Muscle layer of colon (tissue), 2 donors: Measurements from ENCODE around the gene DRP2.
"Not testable (repeated sequence)": the region's sequence is repeated elsewhere in the genome, so short reads cannot be mapped to it uniquely, and the experiment has no call there.

Source experiments
- H3K27ac ChIP-seq: one replicate; pipeline ENCODE4 v1.7.0; 2013; ENCODE audit warnings: low read depth, mild to moderate bottlenecking, low read length, moderate library complexity
- H3K27me3 ChIP-seq, 2 donors: one replicate each; pipeline ENCODE4 v1.7.0; 2013; ENCODE audit warnings: low read length in 2 of 2, mild to moderate bottlenecking in 2 of 2; ENCODE audit not compliant: insufficient read depth in 2 of 2, control insufficient read depth in 1 of 2
- H3K36me3 ChIP-seq: one replicate; pipeline ENCODE4 v1.7.0; 2013; ENCODE audit warnings: mild to moderate bottlenecking, low read length; ENCODE audit not compliant: insufficient read depth
- H3K4me1 ChIP-seq: one replicate; pipeline ENCODE4 v1.7.0; 2013; ENCODE audit warnings: mild to moderate bottlenecking, low read length; ENCODE audit not compliant: insufficient read depth
- H3K4me3 ChIP-seq, 2 donors: one replicate each; pipeline ENCODE4 v1.7.0; 2013; ENCODE audit warnings: low read length in 2 of 2, low read depth in 1 of 2, mild to moderate bottlenecking in 1 of 2, moderate library complexity in 1 of 2
- H3K9ac ChIP-seq: one replicate; pipeline ENCODE4 v1.7.0; 2013; ENCODE audit warnings: low read length
- H3K9me3 ChIP-seq: one replicate; pipeline ENCODE4 v1.7.0; 2013; ENCODE audit warnings: mild to moderate bottlenecking, low read length
- donor health status: abdominal sarcoma.
- donor health status: Adenocarcinoma of cecum.

Gene DRP2, protein sequence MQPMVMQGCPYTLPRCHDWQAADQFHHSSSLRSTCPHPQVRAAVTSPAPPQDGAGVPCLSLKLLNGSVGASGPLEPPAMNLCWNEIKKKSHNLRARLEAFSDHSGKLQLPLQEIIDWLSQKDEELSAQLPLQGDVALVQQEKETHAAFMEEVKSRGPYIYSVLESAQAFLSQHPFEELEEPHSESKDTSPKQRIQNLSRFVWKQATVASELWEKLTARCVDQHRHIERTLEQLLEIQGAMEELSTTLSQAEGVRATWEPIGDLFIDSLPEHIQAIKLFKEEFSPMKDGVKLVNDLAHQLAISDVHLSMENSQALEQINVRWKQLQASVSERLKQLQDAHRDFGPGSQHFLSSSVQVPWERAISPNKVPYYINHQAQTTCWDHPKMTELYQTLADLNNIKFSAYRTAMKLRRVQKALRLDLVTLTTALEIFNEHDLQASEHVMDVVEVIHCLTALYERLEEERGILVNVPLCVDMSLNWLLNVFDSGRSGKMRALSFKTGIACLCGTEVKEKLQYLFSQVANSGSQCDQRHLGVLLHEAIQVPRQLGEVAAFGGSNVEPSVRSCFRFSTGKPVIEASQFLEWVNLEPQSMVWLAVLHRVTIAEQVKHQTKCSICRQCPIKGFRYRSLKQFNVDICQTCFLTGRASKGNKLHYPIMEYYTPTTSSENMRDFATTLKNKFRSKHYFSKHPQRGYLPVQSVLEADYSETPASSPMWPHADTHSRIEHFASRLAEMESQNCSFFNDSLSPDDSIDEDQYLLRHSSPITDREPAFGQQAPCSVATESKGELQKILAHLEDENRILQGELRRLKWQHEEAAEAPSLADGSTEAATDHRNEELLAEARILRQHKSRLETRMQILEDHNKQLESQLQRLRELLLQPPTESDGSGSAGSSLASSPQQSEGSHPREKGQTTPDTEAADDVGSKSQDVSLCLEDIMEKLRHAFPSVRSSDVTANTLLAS

DNA sequence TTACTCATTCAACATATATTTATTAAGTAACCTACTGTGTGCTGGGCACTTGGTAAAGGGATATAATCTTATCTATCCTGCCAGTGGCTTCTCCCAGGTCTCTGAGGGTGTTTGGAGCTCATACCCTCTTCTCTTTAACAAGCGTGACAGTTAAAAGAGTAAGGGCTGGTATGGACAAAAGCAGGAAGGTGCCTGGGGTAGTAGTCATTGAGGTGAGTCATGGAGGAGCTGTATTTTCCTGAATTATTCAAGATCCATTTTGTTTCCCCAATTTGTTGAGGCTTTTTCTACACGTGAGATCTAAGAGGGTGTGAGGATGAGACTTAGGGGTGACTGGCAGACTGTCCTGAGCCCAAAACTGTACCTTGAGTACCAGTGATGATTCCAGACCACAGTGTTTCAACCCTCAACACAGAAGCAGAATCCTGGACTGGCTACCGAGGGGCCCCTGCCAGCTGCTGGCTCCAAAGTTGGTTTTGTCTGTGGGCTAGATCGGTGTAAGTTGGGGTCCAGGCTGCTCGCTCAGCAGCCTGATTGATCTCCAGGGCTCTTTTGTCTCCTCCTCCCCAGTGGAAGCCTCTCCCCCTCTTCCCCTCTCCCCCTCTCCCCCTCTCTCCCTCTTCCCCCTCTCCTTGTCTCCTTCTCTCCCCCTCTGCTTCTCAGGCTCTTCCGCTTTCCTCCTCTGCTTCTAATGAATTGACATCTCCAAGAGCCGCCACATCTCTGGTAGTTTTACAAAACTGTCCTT, at the start of gene DRP2:
DRP2 (plus strand) TSS at position 671 of the 748 bp plus-strand sequence. CDS start 11,862 bp downstream, outside the sequence.
- Histone ChIP-seq H3K9me3 (no peaks in the 10 kb centered on the region), H3K27me3 (no peaks in the 10 kb centered on the region), H3K9ac (no peak within 1 kb of the TSS), H3K27ac (no peak within 1 kb of the TSS), H3K4me3 (peak within 1 kb of the TSS in 1 of 2 donors; percentile 42), H3K36me3 (no peaks in the 10 kb centered on the region), H3K4me1 (no peaks in the 10 kb centered on the region)

DNA sequence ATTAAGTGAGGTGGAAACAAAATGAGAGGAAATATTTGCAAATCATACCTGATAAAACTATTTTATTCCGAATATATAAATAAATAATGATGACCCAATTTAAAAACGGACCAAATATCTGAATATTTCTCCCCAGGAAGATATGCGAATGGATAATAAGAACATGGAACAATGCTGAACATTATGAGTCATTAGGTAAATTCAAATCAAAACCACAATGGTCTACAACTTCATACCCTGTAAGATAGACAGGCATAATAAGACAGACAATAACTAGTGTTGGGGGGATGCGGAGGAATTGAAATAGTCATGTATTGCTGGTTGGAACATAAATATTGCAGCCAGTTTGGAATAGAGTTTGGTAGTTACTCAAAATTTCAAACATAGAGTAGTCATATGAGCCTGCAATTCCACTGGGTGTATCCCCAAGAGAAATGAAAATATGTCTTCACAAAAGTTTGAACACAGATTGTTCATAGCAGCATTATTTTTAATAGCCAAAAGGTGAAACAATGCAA, 47.6 kb upstream of the DRP2 start:
- Histone ChIP-seq H3K27ac (no peak overlapping the region), H3K9me3 (no peaks in the 10 kb centered on the region)

DNA sequence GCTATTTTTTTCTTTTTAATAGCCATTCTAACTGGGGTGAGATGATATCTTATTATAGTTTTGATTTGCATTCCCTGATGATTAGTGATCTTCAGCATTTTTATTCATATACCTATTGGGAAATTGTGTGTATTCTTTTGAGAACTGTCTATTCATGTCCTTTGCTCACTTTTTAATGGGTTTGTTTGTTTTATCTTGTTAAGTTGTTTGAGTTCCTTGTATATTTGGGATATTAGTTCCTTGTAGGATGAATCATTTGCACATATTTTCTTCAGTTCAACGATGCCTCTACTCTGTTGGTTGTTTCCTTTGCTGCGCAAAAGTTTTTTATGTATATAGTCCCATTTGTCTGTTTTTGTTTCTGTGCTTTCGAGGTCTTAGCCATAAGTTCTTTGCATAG, 43.1 kb upstream of the DRP2 start:
- H3K36me3 ChIP-seq, result no peaks in the 10 kb centered on the region
- no peak overlapping the region for H3K4me3 ChIP-seq
- no peak overlapping the region for H3K27ac ChIP-seq
- H3K9me3 ChIP-seq, result no peaks in the 10 kb centered on the region
- no peaks in the 10 kb centered on the region for H3K27me3 ChIP-seq
- H3K4me1 ChIP-seq, result no peaks in the 10 kb centered on the region
- no peak overlapping the region for H3K9ac ChIP-seq

More for the DNA sequence above, 47.6 kb upstream of the DRP2 start:
- Histone ChIP-seq H3K36me3 (no peaks in the 10 kb centered on the region), H3K4me1 (no peaks in the 10 kb centered on the region), H3K4me3 (no peak overlapping the region), H3K27me3 (no peaks in the 10 kb centered on the region), H3K9ac (no peak overlapping the region)

DNA sequence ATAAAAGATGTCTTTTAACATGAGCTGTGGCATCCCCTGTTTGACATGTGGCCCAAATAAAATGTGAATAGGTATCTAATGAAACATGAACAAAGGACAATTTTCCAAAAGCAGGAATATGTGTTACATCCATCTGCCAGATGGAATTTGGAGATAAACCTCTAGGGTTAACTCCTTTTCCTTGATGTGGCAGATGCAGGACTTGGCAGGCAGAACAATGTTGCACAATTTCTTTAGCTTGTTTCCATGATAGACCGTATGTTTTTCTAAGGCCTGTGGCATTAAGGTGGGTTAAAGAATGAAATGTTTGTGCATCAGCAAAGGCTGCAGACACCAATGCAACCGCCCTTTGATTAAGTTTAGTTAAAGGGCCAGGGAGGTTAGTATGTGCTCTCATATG, 34.7 kb upstream of the DRP2 start:
- H3K9ac ChIP-seq, H3K36me3 ChIP-seq: not testable (repeated sequence)

DNA sequence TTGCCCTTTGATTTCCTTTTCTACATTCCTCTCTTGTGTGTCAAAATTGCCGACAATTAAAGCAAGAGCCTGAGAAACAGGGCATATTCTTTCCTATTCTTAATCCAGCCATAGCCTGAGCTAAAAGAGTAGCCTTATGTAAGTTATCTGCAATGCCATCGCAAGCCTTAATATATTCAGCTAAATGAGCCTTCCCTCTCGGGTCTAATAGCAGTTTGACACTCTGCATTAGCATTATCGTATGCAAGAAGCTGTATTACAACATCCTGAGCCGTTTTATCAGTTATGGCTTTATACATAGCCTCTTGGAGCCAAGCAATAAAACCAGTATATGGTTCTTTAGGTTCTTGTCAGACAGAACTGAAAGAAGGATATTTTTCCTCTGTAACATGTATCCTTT, 31.6 kb upstream of the DRP2 start:
- H3K27ac ChIP-seq, H3K36me3 ChIP-seq, H3K4me1 ChIP-seq, H3K27me3 ChIP-seq, H3K4me3 ChIP-seq, H3K9ac ChIP-seq, H3K9me3 ChIP-seq: not testable (repeated sequence)

More for the DNA sequence above, 34.7 kb upstream of the DRP2 start:
- not testable (repeated sequence) for H3K27ac ChIP-seq, H3K9me3 ChIP-seq, H3K27me3 ChIP-seq, H3K4me3 ChIP-seq, H3K4me1 ChIP-seq

DNA sequence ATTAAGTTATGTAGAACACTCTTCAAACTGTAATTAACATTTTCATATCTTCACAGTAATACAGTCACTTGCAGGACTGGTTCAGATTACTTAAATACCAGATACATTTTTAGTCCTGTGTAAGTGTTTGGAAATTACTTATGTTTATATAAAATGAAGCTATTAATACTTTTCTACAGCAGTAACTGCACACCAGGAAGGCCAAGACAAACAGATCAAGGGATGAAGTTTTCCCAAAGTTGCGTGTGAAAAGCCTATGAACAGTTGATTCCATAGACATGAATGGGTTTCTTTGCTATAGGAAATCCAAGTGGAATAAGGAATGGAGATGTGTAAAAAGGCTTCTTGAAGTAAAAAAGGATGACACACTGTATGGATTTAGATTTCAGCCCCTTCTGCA, 28.9 kb upstream of the DRP2 start:
- no peak overlapping the region for H3K27ac ChIP-seq
- H3K27me3 ChIP-seq, result no peaks in the 10 kb centered on the region
- peaks cover 3% of the 10 kb centered on the region for H3K4me1 ChIP-seq
- H3K9me3 ChIP-seq, result no peaks in the 10 kb centered on the region
- H3K36me3 ChIP-seq, result no peaks in the 10 kb centered on the region
- no peak overlapping the region for H3K4me3 ChIP-seq
- no peak overlapping the region for H3K9ac ChIP-seq

DNA sequence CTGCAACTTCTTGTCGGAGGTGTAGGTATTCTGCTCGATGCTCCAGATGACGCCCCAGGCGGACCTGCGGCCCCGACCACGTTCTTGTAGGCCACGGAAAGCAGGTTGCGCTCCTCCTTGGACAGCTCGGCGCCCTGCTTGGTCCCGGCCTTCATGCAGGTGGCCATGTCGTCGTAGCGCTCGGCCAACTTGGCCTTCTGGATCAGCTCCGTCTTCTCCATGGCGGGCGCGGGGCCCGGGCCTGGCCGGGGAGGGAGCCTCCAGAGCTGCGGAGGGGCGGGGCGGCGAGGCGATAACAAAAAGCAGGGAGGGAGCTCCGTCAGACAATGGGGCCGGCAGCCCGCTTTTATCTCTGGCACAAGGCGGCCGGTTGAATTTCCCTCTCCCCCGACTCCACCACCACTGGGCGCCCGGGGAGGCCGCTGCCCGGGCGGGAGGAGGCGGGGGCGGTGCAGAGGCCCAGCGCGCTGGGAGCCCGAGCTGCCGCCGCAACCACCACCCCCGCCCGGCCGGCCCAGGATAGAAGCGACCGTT, 28.3 kb upstream of the DRP2 start:
- Histone ChIP-seq H3K9ac (no peak overlapping the region), H3K4me1 (peaks cover 8% of the 10 kb centered on the region), H3K9me3 (no peaks in the 10 kb centered on the region), H3K4me3 (no peak overlapping the region), H3K36me3 (no peaks in the 10 kb centered on the region), H3K27me3 (no peaks in the 10 kb centered on the region), H3K27ac (no peak overlapping the region)

DNA sequence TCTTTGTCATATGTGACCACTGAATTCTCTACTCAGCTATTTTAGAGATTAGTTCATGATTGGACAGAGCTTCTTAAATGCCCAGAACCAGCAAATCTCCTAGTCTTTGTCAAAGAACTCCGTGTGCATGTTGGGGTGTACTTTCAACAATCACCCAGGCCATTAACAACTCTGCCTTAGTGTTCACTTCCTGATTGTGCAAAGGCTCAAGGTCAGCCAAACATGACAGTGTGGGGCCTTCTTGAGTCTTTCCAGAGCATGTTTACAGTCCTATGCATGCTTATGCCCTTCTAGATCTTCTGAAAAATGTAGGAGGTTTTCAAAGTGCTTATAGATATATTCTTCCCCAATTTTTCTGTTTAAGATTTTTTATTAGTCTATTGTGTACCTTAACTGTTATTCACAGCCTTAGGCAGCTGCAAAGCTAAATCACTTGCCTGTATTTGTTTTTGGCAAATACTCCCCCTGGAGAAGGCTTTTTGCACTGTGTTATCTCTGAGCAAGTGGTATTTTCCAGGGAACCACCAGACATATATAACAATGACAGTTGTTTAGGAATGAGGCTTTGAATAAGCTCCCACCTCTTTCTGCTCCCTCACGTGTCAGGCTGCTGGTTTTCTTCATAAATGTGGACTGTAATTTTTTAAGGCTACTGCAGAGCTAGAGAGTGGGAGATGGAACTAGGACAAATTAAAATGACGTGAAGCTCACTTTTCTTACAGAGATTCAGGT, 24.0 kb upstream of the DRP2 start:
- no peaks in the 10 kb centered on the region for H3K36me3 ChIP-seq
- H3K4me1 ChIP-seq, result peaks cover 8% of the 10 kb centered on the region
- no peak overlapping the region for H3K9ac ChIP-seq
- no peak overlapping the region for H3K4me3 ChIP-seq
- H3K27me3 ChIP-seq, result no peaks in the 10 kb centered on the region
- H3K27ac ChIP-seq, result peak overlapping the region; percentile 43
- no peaks in the 10 kb centered on the region for H3K9me3 ChIP-seq

DNA sequence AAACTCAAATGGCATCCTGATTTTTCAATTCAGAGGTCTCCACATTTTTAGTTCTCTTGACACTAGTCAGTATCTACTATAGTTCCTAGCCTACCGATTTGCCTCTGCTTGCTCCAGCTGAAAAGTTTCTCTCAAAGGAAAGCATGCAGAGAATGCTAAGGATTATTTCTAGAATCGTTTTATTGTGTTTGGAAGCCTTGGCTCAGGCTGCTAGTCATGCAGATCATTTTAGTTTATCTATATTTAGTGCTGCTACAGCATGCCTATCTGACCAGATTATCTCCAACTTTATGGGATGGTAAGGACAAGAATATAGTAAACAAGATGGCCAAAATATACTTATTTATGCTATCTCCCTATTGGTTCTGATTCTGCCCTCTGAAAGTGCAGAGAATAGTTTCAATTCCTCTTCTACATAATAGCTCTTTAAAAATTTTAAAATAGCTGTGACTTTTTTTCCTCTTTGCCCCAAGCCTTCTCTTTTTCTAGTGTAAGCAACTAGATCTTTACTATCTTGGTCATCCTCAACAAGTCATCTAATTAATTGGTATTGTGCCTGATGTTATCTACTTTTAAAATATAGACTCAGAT, 15.7 kb upstream of the DRP2 start:
- Histone ChIP-seq H3K27ac (no peak overlapping the region), H3K4me3 (no peak overlapping the region), H3K36me3 (no peaks in the 10 kb centered on the region), H3K27me3 (no peaks in the 10 kb centered on the region), H3K9me3 (no peaks in the 10 kb centered on the region), H3K9ac (no peak overlapping the region), H3K4me1 (peaks cover 19% of the 10 kb centered on the region)

DNA sequence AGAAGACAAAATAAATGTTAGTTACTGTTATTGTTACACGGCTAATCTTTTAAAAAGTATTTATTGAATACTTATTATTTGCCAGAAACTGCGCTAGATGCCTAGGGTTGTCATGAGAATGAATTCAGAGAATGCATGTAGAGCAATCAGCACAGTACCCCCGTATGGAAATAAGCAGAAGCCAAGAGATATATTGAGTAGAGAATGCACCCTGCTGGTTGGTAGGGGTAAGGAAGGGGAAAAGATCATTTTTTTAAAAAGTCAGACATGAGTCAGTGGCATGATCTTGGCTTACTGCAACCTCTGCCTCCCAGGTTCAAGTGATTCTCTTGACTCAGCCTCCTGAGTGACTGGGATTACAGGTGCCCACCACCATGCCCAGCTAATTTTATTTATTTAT, 13.1 kb upstream of the DRP2 start:
- no peak overlapping the region for H3K27ac ChIP-seq
- no peaks in the 10 kb centered on the region for H3K9me3 ChIP-seq
- no peak overlapping the region for H3K4me3 ChIP-seq
- no peaks in the 10 kb centered on the region for H3K27me3 ChIP-seq
- H3K9ac ChIP-seq, result no peak overlapping the region
- H3K4me1 ChIP-seq, result peaks cover 29% of the 10 kb centered on the region
- H3K36me3 ChIP-seq, result no peaks in the 10 kb centered on the region
